DMS 273 (cell line): ENCODE results near the gene TICAM1.
"Not testable (repeated sequence)": the region's sequence is repeated elsewhere in the genome, so short reads cannot be mapped to it uniquely, and the experiment has no call there.

Experiments
- DNase-seq: peaks from one replicate; lab custom pipeline; 2025; ENCODE audit not compliant: unreplicated experiment; lab: John Stamatoyannopoulos, UW

The TICAM1 gene

DNA sequence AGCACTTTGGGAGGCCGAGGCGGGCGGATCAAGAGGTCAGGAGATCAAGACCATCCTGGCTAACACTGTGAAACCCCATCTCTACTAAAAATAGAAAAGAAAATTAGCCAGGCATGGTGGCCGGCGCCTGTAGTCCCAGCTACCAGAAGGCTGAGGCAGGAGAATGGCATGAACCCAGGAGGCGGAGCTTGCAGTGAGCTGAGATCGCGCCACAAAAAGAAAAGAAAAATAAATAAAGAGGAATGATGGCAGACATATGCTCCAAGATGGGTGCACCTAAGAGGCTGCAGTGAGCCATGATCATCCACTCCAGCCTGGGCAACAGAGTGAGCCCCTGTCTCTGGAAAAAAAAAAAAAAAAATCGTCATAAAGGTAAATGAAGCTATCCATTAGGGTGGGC, 14.5 kb upstream of the TICAM1 start:
- peak; percentile 59 for DNase-seq

DNA sequence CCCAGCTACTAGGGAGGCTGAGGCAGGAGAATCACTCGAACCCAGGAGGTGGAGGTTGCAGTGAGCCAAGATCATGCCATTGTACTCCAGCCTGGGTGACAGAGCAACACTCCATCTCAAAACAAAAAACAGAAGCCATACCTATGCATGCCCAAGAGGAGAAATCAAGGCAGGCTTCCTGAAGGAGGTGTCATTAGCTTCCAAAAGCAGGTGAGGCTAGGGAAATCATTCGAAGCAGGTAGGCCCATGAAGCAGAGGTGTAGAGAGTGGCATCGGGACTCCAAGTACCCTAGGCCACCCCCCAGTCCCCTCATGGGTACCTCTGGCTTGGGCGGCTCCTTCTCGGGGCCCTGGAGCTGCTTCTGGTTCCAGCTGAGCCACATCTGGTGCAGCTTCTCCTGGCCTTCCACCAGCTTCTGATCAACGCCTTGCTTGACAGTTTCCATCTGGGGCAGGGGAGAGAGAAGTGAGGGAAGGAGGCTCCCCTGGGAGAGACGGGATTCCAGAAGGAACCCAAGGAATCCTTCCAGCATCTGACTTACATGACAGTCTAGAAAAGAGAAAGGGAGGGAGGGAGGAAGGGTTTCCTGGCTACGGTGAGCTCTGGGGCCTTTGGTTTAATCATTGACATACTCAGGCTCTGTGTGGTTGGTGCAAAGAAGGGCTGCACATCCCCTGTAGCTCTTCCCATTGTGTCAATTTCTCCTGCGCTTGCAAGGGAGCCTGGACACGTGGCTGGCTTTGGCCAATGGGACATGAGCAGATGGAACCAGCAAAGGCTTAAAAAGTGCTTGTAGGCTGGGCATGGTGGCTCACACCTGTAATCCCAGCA, 13.1 kb upstream of the TICAM1 start:
- peak; percentile 44 for DNase-seq

DNA sequence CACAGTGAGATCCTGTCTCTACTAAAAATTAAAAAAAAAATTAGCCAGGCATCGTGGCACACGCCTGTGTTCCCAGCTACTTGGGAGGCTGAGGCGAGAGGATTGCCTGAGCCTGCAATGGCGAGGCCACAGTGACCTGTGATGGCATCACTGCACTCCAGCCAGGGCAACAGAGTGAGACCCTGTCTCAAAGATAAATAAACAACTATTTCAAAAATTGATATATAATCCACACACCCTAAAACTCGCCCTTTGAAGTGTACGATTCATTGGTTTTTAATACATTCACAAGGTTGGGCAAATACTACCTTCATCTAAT, 12.1 kb upstream of the TICAM1 start:
- DNase-seq: no peak

DNA sequence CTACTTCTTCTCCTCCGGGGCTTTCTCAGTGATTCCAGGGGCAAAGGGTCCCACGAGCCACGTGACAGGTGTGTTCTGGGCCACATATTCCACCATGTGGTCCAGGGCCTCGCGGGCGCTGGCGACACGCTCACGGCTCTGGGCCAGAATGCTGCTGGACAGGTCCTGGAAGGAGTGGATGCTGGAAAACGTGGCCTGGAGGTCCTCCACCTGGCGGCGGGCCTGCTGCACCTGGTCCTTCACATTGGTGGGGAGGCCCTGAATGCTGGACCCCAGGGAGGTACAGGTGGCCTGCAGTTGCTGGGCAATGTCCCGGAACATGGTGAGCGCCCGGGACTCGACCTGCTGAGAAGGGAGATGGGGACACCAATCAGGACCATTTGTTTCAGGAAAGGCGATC, 7.7 kb upstream of the TICAM1 start:
- no peak for DNase-seq

- no peak for DNase-seq
These were observed 1.3 kb upstream of the TICAM1 start for GRCh38 chr19:4832776-4833175.

DNA sequence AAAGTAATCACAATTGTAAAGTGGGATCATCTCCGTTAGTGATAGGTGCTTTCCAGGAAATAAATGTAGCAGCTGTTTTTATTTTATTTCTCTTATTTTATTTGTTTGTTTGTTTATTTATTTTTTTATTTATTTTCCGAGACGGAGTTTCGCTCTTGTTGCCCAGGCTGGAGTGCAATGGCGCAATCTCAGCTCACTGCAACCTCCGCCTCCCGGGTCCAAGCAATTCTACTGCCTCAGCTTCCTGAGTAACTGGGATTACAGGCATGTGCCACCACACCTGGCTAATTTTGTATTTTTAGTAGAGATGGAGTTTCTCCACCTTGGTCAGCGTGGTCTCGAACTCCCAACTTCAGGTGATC, 448 bp upstream of the TICAM1 start:
- DNase-seq: not testable (repeated sequence)

DNA sequence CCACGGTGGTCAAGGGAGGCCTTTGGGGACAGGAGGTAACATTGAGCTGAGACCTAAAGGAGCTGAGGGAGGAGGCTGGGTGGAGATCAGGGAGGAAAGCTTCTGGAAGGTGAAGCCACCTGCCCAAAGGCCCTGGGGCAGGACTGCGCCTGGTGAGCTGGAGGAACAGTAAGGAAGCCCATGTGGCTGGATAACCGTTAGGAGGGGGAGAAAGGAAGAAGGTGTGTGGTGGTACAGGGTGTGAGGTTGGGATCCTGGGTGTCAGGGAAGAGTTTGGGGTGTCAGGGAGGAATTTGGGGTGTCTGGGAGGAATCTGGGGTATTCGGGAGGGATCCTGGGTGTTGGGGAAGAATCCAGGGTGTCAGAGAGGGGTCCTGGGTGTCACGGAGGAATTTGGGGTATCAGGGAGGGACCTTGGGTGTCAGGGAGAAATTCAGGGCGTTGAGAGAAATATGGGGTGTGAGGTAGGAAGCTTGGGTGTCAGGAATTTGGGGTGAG, 695 bp downstream of the TICAM1 start:
- no peak for DNase-seq

GRCh38 chr19:4830332-4830731, 1.2 kb downstream of the TICAM1 start:
- no peak for DNase-seq

GRCh38 chr19:4829001-4829712, 2.4 kb downstream of the TICAM1 start:
- peak; percentile 34 for DNase-seq

DNA sequence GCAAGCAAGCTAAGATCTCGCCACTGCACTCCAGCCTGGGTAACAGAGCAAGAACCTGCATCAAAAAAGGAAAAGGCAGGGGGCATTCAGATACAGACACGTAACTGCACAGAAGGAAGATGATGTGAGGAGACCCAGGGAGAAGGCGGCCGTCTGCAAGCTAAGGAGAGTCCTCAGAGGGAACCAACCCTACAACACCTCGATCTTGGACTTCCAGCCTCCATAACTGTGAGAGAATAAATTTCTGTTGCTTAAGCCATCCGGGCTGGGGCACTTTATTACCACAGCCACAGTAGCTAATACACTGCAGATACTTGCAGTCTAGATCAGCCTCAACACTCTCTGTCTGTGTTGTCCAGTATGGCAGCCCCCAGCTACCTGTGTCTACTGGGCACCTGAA, 7.9 kb downstream of the TICAM1 start:
- no peak for DNase-seq

DNA sequence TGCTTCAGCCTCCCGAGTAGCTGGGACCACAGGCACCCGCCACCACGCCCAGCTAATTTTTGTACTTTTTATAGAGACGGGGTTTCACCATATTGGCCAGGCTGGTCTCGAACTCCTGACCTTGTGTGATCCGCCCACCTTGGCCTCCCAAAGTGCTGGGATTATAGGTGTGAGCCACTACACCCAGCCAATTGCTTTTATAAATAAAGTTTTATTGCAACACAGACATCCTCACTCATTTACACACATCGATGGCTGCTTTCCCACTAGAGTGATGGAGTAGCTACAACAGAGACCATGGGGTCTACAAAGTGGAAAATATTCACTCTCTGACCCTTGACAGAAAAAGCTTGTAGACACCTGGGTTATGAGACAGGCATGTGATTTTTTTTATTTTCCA, 9.2 kb downstream of the TICAM1 start:
- DNase-seq: not testable (repeated sequence)

DNA sequence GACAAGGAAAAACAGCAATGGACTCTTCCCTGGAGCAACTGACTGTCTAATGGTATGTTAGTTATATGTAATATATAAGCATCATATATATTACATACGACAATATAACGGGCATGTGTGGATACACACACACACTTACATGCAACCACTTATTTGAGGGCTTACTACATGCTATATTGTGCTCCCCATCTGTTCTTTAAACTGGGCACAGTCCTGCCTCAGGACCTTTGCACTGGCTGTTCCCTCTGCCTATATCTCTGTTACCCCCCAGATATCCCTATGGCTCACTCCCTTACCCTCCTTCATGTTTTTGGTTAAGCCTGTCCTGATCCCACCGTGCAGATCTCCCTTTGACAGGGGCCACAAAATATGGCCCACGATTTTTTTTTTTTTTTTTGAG, 10.2 kb downstream of the TICAM1 start:
- no peak for DNase-seq

DNA sequence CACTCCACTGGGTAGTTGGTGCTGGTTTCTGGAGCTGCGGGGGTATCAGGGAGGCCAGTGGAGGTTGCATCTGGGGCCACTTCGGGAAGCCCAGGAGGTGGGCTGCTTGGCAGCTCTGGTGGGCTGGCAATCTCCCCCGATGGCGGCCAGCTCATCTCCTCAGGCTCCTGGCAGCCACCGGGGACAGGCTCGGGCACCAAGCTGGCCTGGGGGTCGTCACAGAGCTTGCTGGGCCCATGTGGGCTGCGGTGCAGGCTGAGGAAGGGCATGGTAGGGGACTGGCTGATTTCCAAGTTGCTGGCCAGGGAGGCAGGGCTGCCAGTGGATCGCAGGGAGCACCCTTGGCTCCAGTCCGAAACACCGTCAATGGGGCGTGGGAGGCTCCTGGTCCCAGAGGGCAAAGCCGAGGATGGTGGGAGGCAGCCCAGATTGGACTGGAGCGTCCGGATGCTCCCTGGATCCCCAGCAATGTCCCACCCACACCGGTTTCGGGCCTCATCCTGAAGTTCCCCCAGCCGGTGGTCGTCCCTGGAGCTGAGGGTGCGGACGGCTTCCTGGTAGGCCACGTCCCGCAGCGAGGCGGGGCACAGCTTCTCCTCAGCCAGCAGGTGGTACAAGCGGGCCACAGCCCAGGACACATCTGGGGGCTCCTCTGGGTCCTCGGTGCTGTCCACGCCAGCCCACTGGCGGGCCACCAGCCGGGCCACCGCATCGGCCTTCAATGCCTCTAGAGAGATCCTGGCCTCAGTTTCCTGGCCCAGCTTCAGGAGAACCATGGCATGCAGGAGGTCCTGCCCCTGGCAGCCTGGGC, 13.8 kb downstream of the TICAM1 start:
- no peak for DNase-seq

DNA sequence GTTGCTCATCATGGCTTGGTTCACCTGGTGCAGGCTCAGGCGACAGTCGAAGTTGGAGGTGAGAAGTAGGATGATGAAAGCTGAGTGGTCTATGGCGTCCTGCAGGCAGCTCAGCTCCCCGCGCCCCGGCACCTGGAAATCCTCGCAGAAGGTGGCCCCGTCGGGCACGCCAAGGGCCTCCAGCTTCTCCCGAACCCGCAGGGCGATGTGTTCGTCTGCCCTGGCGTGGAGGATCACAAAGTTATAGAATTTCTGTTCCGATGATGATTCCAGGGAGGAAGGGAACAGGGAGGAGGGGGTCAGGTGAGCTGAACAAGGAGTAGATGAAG, 14.6 kb downstream of the TICAM1 start:
- no peak for DNase-seq

DNA sequence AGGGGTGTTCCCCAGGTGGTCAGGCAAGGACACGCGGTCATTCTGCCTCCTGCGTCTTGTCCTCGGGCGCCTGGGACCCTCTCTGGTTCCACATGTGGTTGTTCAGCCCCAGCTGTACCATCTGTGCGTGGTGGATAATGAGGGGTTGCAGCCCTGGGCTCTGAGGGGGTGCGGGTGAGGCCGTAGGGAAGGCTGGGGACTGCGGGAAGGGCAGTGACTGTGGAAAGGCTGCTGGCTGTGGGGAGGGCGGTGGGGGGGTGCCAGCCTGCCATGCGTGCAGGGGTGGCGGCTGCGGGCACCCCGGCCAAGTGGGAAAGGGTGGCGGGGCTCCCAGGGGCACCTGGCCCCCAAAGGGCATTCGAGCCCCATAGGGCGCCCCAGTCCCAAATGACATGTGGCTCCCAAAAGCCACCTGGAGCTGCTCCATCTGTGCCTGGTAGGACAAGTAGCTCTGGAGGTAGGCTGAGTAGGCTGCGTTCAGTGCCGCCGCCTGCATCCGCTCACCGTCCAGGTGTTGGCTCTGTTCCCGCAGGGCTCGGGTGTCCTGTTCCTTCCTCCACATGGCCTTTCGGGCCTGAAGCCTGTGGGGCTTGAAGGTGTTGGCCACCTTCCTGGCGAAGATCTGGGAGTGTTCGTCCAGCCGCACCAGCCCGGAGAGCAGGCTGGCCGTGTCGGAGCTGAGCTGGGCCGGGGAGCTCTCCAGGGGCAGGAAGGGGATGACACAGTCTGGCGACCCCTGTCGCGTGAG, 15.1 kb downstream of the TICAM1 start:
- peak; percentile 36 for DNase-seq

DNA sequence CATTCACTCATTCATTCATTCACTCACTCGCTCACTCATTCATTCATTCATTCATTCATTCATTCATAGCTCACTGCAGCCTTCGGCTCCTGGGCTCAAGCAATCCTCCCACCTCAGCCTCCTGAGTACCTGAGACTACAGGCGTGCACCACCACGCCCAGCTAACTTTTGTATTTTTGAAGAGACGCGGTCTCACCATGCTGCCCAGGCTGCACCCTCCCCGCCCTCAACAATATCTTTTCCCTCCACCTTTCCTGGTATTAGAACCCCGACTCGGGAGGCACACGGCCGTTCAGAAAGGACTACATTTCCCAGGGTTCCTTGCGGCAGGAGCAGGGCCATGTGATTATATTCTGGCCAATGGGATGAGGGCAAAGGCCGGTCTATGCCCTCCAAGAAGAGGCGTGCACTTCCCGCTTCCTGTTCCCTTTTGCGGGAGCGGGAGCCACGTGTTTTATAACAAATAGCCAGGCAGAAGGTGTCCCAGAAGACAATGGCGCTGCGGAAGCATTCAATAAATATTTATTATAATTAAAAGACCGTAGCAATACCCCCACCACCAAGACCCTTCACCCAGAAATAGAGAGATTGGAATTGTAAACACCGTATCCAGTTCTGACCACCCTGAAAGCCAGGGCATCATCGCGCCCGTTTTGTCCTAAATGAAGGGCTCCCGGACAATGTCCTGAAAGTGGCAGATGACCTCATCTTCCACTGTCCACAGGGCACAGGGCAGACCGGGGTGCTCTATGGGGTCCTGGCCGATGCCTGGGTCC, 15.9 kb downstream of the TICAM1 start:
- DNase-seq: peak; percentile 98

- peak; percentile 35 for DNase-seq
These were observed 16.7 kb downstream of the TICAM1 start for GRCh38 chr19:4814625-4815425.

DNA sequence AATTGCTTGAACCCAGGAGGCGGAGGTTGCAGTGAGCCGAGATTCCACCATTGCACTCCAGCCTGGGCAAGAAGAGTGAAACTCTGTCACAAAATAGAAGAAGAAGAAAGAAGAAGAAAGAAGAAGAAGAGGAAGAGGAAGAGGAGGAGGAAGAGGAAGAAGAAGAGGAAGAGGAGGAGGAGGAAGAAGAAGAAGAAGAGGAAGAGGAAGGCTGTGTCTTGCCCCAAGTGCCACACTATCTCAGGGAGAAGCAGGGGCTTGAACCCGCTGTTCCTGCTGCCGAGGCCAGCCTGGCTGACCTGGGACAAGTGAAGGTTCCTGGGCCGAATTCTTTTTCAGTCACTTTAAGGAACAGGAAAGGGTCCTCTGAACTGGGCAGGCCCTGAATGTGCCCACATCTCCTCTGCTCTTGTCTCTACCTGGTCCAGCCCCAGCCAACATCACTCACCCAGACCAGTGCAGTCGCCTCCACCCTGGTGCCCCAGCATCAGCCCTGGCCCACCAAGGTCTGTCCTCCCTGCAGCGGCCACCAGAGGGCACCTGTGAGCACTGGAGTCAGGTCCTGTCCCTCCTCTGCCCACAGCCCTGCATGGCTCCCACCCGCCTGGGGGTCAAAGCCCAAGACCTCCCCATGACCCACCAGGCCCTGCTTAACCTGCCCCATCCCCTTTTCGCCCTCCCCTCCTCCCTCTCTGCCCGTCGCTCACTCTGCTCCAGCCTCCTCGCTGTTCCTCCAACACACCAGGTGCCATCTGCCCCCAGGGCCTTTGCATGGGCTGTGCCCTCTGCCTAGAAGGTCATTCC, 20.0 kb downstream of the TICAM1 start:
- peak; percentile 85 for DNase-seq

DNA sequence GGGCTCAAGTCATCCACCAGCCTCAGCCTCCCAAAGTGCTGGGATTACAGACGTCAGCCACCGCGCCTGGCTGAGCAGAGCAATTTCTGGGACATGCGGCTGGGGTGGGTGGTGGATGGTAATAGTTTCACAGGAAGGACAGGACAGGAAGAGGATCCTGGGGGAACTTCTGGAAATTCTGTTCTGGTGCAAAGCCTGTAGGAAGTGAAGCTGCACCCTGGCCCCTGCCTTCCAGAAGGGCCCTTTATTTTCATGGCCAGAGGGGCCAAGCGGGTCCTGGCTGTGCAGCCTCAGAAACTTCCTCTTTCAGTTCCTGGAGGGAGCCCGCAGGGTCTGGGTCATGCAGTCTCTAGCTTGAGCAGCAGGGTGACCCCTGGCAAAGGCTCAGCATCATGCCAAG, 24.3 kb downstream of the TICAM1 start:
- DNase-seq: no peak
